Upper lobe of left lung (tissue), 6 donors: ENCODE measurements around the gene ARID1B. TPM values are rescaled to one million over a fixed set of nuclear protein-coding genes. Genes with fewer than 3 reads are reported as not detected.

ENCODE experiments used
- ATAC-seq, 2 donors: fragments of 200-7000 bp; cut with Tn5 transposase; one replicate each; pipeline ENCODE4 v1.9.1; 2022; ENCODE audit warnings: mild to moderate bottlenecking in 2 of 2, moderate library complexity in 2 of 2; ENCODE audit not compliant: low FRiP score in 2 of 2
- DNase-seq, 2 donors: peaks; one replicate each; pipeline ENCODE4 v3.0.0-alpha.2; 2019 to 2020
- H3K27ac ChIP-seq, 4 donors: fragments of 200-600 bp; sonication (generic); one replicate each; pipeline ENCODE4 v1.5.1; 2016 to 2019
- H3K27me3 ChIP-seq, 4 donors: fragments of 200-600 bp; sonication (generic); one replicate each; pipeline ENCODE4 v1.5.1; 2017 to 2019
- H3K36me3 ChIP-seq, 4 donors: fragments of 200-600 bp; sonication (generic); one replicate each; pipeline ENCODE4 v1.5.1; 2016 to 2019
- H3K4me1 ChIP-seq, 4 donors: fragments of 200-600 bp; sonication (generic); one replicate each; pipeline ENCODE4 v1.5.1; 2018 to 2019
- H3K4me3 ChIP-seq, 4 donors: fragments of 200-600 bp; sonication (generic); one replicate each; pipeline ENCODE4 v1.5.1; 2017 to 2019; ENCODE audit warnings: mild to moderate bottlenecking in 2 of 4, moderate library complexity in 1 of 4
- H3K9me3 ChIP-seq, 4 donors: fragments of 200-600 bp; sonication (generic); one replicate each; pipeline ENCODE4 v1.5.1; 2018 to 2019
- EP300 ChIP-seq, 4 donors: sonication (generic); formaldehyde crosslinking; IDR thresholded peaks; one replicate each; pipeline ENCODE4 v1.5.1; 2017; ENCODE audit warnings: antibody characterized with exemption in 4 of 4, control low read depth in 2 of 4
- POLR2A ChIP-seq, 4 donors: fragments of 450-650 bp; IDR thresholded peaks; one replicate each; pipeline ENCODE4 v1.5.1; 2016 to 2017; ENCODE audit warnings: antibody characterized with exemption in 4 of 4, mild to moderate bottlenecking in 2 of 4
- POLR2AphosphoS5 ChIP-seq, 2 donors: sonication (generic); formaldehyde crosslinking; IDR thresholded peaks; one replicate each; pipeline ENCODE4 v1.5.1; 2017; ENCODE audit warnings: antibody characterized with exemption in 2 of 2
- WGBS, 2 donors: methylation state at CpG; one replicate each; pipeline ENCODE4 v1.1.5; 2017 to 2018; 5-methylcytosine and 5-hydroxymethylcytosine counted together
- total RNA-seq, 6 donors: library from RNA; depleted of rRNA in 4 of 6; stranded (reverse); fragments of >200 nt in 4 of 6; gene quantifications; one replicate each; pipeline versions ENCODE4 v1.1.0 to v1.2.1, GENCODE V29; 2016 to 2021
- TF ChIP-seq, protein P1 (sequence below), 6 experiments: fragments of 450-650 bp in 4 of 6; fragments of 200-600 bp in 2 of 6; sonication (generic) in 2 of 6; IDR thresholded peaks; one replicate each; pipeline ENCODE4 v1.5.1; 2016 to 2019; ENCODE audit warnings: antibody characterized with exemption in 6 of 6
- donor health status: DM: no; HTN: no; CAD: no; lungs with moderate emphysema.
- donor health status: DM: no; HTN: yes; CAD: no; lungs with severe emphysema.

The ARID1B gene
- total RNA-seq, 6 donors from 2014 or later: 66.4 to 168 (median 109) TPM

DNA sequence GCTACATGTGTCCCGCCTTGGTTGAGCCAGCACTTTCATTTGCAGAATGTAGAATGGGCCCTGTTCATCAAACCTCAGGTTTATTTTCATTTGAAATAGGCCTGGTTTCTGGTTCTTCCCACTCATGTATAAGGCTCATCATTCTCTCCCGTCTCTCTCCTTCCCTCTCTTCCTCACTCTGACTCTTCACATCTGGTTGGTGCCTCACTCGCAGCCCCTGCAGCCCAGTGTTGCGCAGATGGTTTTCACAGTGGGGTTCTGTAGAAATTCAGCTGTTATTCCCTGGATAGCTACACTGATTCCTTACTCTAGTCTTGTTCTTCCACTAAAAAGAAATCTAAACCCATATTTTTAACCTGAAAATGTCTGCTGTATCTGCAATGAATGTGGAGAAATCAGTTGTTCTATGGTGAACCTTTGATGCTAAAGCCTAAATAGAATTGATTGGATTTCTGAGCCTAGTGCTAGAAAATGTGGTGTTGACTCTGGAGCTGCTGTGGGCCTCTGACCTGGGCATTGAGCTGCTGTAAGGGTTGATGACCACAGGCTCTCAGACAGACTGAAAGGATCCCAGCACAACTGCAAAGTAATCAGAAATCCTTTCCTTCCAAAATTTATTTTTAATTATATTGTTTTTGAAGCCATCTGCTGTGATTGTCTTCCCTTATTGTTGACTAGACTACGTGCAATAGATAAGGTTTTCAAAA, 395.8 kb downstream of the ARID1B start:
- Histone ChIP-seq H3K27ac (no peak overlapping the region), H3K4me3 (no peak overlapping the region), H3K4me1 (no peaks in the 10 kb centered on the region), H3K36me3 (peaks cover 0 to 19% (median 5%) of the 10 kb centered on the region in 4 donors), H3K9me3 (no peaks in the 10 kb centered on the region), H3K27me3 (no peaks in the 10 kb centered on the region)
- ATAC-seq: no peak
- WGBS, 2 donors: 87 to 88% methylated on average over 5 of the region's 5 CpGs
- DNase-seq: no peak
- TF ChIP-seq POLR2A (IDR thresholded peaks at IDR 0.05) (no peak), EP300 (IDR thresholded peaks at IDR 0.05) (no peak), POLR2AphosphoS5 (IDR thresholded peaks at IDR 0.05) (no peak)
- TF ChIP-seq, protein P1, sequence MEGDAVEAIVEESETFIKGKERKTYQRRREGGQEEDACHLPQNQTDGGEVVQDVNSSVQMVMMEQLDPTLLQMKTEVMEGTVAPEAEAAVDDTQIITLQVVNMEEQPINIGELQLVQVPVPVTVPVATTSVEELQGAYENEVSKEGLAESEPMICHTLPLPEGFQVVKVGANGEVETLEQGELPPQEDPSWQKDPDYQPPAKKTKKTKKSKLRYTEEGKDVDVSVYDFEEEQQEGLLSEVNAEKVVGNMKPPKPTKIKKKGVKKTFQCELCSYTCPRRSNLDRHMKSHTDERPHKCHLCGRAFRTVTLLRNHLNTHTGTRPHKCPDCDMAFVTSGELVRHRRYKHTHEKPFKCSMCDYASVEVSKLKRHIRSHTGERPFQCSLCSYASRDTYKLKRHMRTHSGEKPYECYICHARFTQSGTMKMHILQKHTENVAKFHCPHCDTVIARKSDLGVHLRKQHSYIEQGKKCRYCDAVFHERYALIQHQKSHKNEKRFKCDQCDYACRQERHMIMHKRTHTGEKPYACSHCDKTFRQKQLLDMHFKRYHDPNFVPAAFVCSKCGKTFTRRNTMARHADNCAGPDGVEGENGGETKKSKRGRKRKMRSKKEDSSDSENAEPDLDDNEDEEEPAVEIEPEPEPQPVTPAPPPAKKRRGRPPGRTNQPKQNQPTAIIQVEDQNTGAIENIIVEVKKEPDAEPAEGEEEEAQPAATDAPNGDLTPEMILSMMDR (IDR thresholded peaks at IDR 0.05): no peak

DNA sequence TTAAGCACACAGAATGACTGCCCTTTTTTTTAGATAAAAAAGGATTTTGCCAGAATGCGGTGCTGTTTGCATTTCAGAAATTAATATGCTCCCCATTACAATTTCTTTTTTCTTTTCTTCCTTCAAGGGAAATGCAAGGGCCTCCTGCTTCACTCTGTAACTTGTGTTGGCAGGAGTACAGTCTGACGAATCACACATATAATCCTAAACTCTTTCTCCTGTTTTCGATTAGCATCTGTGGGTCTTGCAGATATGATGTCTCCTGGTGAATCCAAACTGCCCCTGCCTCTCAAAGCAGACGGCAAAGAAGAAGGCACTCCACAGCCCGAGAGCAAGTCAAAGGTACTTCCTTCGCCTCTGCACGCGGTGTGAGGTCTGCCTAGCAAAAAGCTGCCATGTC, 396.6 kb downstream of the ARID1B start:
- ATAC-seq (no peak), DNase-seq (no peak)
- Histone ChIP-seq H3K27me3 (no peaks in the 10 kb centered on the region), H3K4me1 (no peaks in the 10 kb centered on the region), H3K9me3 (no peaks in the 10 kb centered on the region), H3K27ac (no peak overlapping the region), H3K36me3 (peaks cover 0 to 11% (median 5%) of the 10 kb centered on the region in 4 donors), H3K4me3 (no peak overlapping the region)
- TF ChIP-seq, protein P1 (IDR thresholded peaks at IDR 0.05): no peak
- TF ChIP-seq EP300 (IDR thresholded peaks at IDR 0.05): no peak
- TF ChIP-seq POLR2AphosphoS5 (IDR thresholded peaks at IDR 0.05): no peak
- TF ChIP-seq POLR2A (IDR thresholded peaks at IDR 0.05): no peak
- 94% methylated on average over 8 of the region's 8 CpGs for WGBS, 2 donors

DNA sequence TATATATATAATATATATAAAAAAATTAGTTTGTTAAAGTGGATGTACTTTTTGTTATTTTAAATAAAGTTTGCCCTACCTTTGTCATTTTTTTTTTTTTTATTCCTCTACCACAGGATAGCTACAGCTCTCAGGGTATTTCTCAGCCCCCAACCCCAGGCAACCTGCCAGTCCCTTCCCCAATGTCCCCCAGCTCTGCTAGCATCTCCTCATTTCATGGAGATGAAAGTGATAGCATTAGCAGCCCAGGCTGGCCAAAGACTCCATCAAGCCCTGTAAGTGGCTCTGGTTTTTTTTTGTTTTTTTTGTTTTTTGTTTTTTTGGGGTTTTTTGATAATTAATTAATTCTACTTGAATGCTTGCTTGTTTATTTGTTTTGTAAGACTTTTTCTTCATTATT, 397.6 kb downstream of the ARID1B start:
- Histone ChIP-seq H3K4me1 (no peaks in the 10 kb centered on the region), H3K27ac (no peak overlapping the region), H3K9me3 (no peaks in the 10 kb centered on the region), H3K36me3 (peaks cover 0 to 8% (median 3%) of the 10 kb centered on the region in 4 donors), H3K4me3 (no peak overlapping the region), H3K27me3 (no peaks in the 10 kb centered on the region)
- TF ChIP-seq POLR2A (IDR thresholded peaks at IDR 0.05): no peak
- no peak for TF ChIP-seq POLR2AphosphoS5 (IDR thresholded peaks at IDR 0.05)
- no peak for TF ChIP-seq EP300 (IDR thresholded peaks at IDR 0.05)
- TF ChIP-seq, protein P1 (IDR thresholded peaks at IDR 0.05): no peak
- ATAC-seq: no peak
- no peak for DNase-seq

DNA sequence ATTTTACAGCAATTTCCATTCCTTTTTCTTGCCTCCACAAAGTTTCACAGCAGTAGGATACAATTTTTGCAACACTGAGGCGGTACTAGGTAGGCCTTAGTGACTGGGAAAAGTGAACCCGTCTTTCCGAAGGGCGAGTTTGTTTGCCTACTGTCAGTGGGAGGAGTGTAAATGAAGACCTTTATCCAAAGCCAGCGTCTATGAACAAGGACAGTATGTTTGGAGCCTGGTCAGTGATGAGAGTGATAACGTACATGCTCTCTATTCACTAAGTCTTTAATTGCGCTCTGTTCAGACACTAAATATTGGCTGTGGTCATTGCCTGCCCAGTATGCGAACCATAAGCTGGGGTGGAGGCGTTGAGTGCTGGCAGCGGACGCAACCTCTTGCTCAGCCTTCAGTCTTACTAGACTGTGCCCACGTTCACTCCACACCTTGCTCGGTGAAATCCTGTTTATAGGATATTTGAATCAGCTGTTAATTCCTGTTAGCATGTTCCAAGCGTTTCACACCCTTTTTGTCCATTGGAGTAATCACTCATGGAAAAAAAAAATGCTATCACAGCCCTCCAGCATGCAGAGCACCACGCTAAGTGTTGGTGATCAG, 400.7 kb downstream of the ARID1B start:
- H3K27me3 ChIP-seq: no peaks in the 10 kb centered on the region
- H3K4me3 ChIP-seq: no peak overlapping the region
- no peaks in the 10 kb centered on the region for H3K9me3 ChIP-seq
- no peaks in the 10 kb centered on the region for H3K4me1 ChIP-seq
- 93 to 95% methylated on average over 15 of the region's 15 CpGs for WGBS, 2 donors
- TF ChIP-seq, protein P1 (IDR thresholded peaks at IDR 0.05): no peak
- TF ChIP-seq EP300 (IDR thresholded peaks at IDR 0.05) (no peak), POLR2AphosphoS5 (IDR thresholded peaks at IDR 0.05) (no peak), POLR2A (IDR thresholded peaks at IDR 0.05) (no peak)
- DNase-seq: no peak
- peaks cover 0 to 29% (median 16%) of the 10 kb centered on the region in 4 donors for H3K36me3 ChIP-seq
- H3K27ac ChIP-seq: no peak overlapping the region
- no peak for ATAC-seq
